ENCODE results near the gene MYLK4. TPM values are rescaled to one million over a fixed set of nuclear protein-coding genes. Genes with fewer than 3 reads are reported as not detected.
A peak's percentile ranks its signal among the peaks of the same experiment; 100 is the strongest.

Gene MYLK4
- polyA plus RNA-seq, 3 donors: 0.04 to 0.45 (median 0.08) TPM

GRCh38 chr6:2687456-2687855 lies 63.3 kb downstream of the MYLK4 start:
- H3K9me3 Mint-ChIP-seq: peaks cover 0 to 5% (median 0%) of the 10 kb centered on the region in 7 donors
- intact Hi-C loops (cut with micrococcal nuclease): no loop called here
- no peaks in the 10 kb centered on the region for H3K27me3 ChIP-seq (ENCODE audit: control insufficient read depth in 2 of 2, insufficient read depth in 2 of 2, low read length in 2 of 2)
- peak overlapping the region in 1 of 2 donors; percentile 20 for H3K4me3 Mint-ChIP-seq
- H4K20me1 ChIP-seq (ENCODE audit: insufficient read depth, low read length): no peaks in the 10 kb centered on the region
- no peaks in the 10 kb centered on the region for H3K79me2 ChIP-seq (ENCODE audit: insufficient read depth, low read length)
- H3K9ac ChIP-seq (ENCODE audit: insufficient read depth, low read length, poor library complexity, severe bottlenecking): no peak overlapping the region
- WGBS (ENCODE audit: insufficient coverage): 73% methylated on average over 2 of the region's 7 CpGs
- TF ChIP-seq, protein P1, sequence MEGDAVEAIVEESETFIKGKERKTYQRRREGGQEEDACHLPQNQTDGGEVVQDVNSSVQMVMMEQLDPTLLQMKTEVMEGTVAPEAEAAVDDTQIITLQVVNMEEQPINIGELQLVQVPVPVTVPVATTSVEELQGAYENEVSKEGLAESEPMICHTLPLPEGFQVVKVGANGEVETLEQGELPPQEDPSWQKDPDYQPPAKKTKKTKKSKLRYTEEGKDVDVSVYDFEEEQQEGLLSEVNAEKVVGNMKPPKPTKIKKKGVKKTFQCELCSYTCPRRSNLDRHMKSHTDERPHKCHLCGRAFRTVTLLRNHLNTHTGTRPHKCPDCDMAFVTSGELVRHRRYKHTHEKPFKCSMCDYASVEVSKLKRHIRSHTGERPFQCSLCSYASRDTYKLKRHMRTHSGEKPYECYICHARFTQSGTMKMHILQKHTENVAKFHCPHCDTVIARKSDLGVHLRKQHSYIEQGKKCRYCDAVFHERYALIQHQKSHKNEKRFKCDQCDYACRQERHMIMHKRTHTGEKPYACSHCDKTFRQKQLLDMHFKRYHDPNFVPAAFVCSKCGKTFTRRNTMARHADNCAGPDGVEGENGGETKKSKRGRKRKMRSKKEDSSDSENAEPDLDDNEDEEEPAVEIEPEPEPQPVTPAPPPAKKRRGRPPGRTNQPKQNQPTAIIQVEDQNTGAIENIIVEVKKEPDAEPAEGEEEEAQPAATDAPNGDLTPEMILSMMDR (IDR thresholded peaks at IDR 0.05): no peak
- H3K4me2 ChIP-seq (replicated peaks; ENCODE audit: extremely low read depth, low read length, poor library complexity, severe bottlenecking): no peak overlapping the region
- H3K4me3 ChIP-seq (replicated peaks in 1 of 3; ENCODE audit: low read depth in 2 of 3, low read length in 3 of 3): no peak overlapping the region
- no peaks in the 10 kb centered on the region for H3K36me3 Mint-ChIP-seq
- no peaks in the 10 kb centered on the region for H3K4me1 ChIP-seq (ENCODE audit: control insufficient read depth in 1 of 2, insufficient read depth in 2 of 2, low read length in 2 of 2)
- H3K4me1 Mint-ChIP-seq: peaks cover 6% of the 10 kb centered on the region
- peaks cover 0 to 3% (median 1%) of the 10 kb centered on the region in 3 donors for H3K27me3 Mint-ChIP-seq (ENCODE audit: low read depth in 3 of 3)
- H3K9me3 ChIP-seq (replicated peaks in 1 of 2; ENCODE audit: control insufficient read depth in 1 of 2, insufficient read depth in 1 of 2, low read length in 2 of 2): no peaks in the 10 kb centered on the region
- no peak overlapping the region for H3K27ac Mint-ChIP-seq
- DNase-seq: no peak
- no peak overlapping the region for H2AFZ ChIP-seq (ENCODE audit: insufficient read depth, low read depth, low read length, poor library complexity, severe bottlenecking)
- no peak overlapping the region for H3K27ac ChIP-seq (ENCODE audit: low read depth in 1 of 2, low read length in 2 of 2)
- no peaks in the 10 kb centered on the region for H3K36me3 ChIP-seq (replicated peaks in 1 of 2; ENCODE audit: control insufficient read depth in 1 of 2, insufficient read depth in 2 of 2, low read length in 2 of 2)

- H3K9me3 ChIP-seq (replicated peaks in 1 of 2; ENCODE audit: control insufficient read depth in 1 of 2, insufficient read depth in 1 of 2, low read length in 2 of 2): no peaks in the 10 kb centered on the region
- no peak overlapping the region for H3K4me2 ChIP-seq (replicated peaks; ENCODE audit: extremely low read depth, low read length, poor library complexity, severe bottlenecking)
- H3K27me3 Mint-ChIP-seq (ENCODE audit: low read depth in 3 of 3): peaks cover 0 to 3% (median 1%) of the 10 kb centered on the region in 3 donors
- intact Hi-C loops (cut with micrococcal nuclease): no loop called here
- H3K27ac ChIP-seq (ENCODE audit: low read depth in 1 of 2, low read length in 2 of 2): no peak overlapping the region
- H4K20me1 ChIP-seq (ENCODE audit: insufficient read depth, low read length): no peaks in the 10 kb centered on the region
- TF ChIP-seq, protein P1 (IDR thresholded peaks at IDR 0.05): no peak
- H3K9me3 Mint-ChIP-seq: peaks cover 0 to 5% (median 0%) of the 10 kb centered on the region in 7 donors
- no peak for DNase-seq
- no peaks in the 10 kb centered on the region for H3K79me2 ChIP-seq (ENCODE audit: insufficient read depth, low read length)
- H3K4me1 ChIP-seq (ENCODE audit: control insufficient read depth in 1 of 2, insufficient read depth in 2 of 2, low read length in 2 of 2): no peaks in the 10 kb centered on the region
- H3K4me3 Mint-ChIP-seq: no peak overlapping the region
- H3K27me3 ChIP-seq (ENCODE audit: control insufficient read depth in 2 of 2, insufficient read depth in 2 of 2, low read length in 2 of 2): no peaks in the 10 kb centered on the region
- no peak overlapping the region for H3K9ac ChIP-seq (ENCODE audit: insufficient read depth, low read length, poor library complexity, severe bottlenecking)
- H3K27ac Mint-ChIP-seq: no peak overlapping the region
- H2AFZ ChIP-seq (ENCODE audit: insufficient read depth, low read depth, low read length, poor library complexity, severe bottlenecking): no peak overlapping the region
- no peaks in the 10 kb centered on the region for H3K36me3 Mint-ChIP-seq
- H3K4me3 ChIP-seq (replicated peaks in 1 of 3; ENCODE audit: low read depth in 2 of 3, low read length in 3 of 3): no peak overlapping the region
- peaks cover 6% of the 10 kb centered on the region for H3K4me1 Mint-ChIP-seq
- WGBS (ENCODE audit: insufficient coverage): 91% methylated on average over 8 of the region's 11 CpGs
- H3K36me3 ChIP-seq (replicated peaks in 1 of 2; ENCODE audit: control insufficient read depth in 1 of 2, insufficient read depth in 2 of 2, low read length in 2 of 2): no peaks in the 10 kb centered on the region
Observed at GRCh38 chr6:2686515-2686914, 64.2 kb downstream of the MYLK4 start.
